ENCODE data around the gene MTUS2.

The MTUS2 gene

DNA sequence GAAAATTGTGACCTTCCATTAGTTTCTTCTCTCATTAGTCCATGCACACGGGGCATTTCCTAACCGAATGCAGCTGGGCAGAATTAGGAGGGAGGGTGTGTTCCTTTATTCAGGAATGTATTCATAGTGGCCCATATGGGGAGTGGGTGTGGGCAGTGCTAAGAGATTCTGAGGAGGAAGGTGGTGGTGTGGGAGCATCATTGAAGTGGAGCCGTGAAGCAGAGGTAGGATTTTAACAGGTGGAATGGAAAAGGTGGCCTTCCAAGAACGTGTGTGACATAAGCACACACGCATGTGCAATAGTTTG lies 134.2 kb downstream of the MTUS2 start:
- Histone ChIP-seq H3K27ac (ENCODE audit: insufficient read depth, low read length, poor library complexity, severe bottlenecking) (no peak overlapping the region), H3K9me3 (ENCODE audit: control insufficient read depth, low read length) (no peaks in the 10 kb centered on the region), H3K36me3 (ENCODE audit: control insufficient read depth, insufficient read depth, low read length) (no peaks in the 10 kb centered on the region), H3K4me3 (ENCODE audit: insufficient read depth, low read depth, low read length, poor library complexity, severe bottlenecking) (no peak overlapping the region), H3K4me1 (ENCODE audit: control insufficient read depth, insufficient read depth, low read length, poor library complexity, severe bottlenecking) (no peaks in the 10 kb centered on the region), H3K27me3 (replicated peaks; ENCODE audit: control insufficient read depth, insufficient read depth, low read length, poor library complexity, severe bottlenecking) (no peaks in the 10 kb centered on the region)
- no peak for DNase-seq

DNA sequence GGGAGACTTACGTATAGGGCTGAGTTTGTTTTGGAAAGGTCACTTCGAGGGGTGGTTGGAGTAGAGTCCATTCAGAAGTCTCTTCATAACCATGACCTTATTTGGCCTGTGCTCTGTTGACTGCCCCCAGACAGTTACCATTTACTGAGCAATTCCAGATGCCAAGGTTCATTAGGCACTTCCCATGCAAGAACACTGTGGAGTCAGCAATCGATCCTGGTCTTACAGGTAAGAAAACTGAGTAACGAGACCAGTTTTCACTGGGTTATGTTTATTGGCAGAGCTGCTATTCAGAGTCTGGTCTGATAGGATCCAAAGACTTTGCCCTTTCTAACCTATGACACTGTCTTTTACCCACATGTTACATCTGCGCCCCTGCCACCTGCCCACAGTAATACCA lies 134.7 kb downstream of the MTUS2 start:
- no peak overlapping the region for H3K4me3 ChIP-seq (ENCODE audit: insufficient read depth, low read depth, low read length, poor library complexity, severe bottlenecking)
- no peaks in the 10 kb centered on the region for H3K9me3 ChIP-seq (ENCODE audit: control insufficient read depth, low read length)
- DNase-seq = no peak
- no peaks in the 10 kb centered on the region for H3K27me3 ChIP-seq (replicated peaks; ENCODE audit: control insufficient read depth, insufficient read depth, low read length, poor library complexity, severe bottlenecking)
- no peak overlapping the region for H3K27ac ChIP-seq (ENCODE audit: insufficient read depth, low read length, poor library complexity, severe bottlenecking)
- H3K4me1 ChIP-seq (ENCODE audit: control insufficient read depth, insufficient read depth, low read length, poor library complexity, severe bottlenecking) = no peaks in the 10 kb centered on the region
- no peaks in the 10 kb centered on the region for H3K36me3 ChIP-seq (ENCODE audit: control insufficient read depth, insufficient read depth, low read length)

DNA sequence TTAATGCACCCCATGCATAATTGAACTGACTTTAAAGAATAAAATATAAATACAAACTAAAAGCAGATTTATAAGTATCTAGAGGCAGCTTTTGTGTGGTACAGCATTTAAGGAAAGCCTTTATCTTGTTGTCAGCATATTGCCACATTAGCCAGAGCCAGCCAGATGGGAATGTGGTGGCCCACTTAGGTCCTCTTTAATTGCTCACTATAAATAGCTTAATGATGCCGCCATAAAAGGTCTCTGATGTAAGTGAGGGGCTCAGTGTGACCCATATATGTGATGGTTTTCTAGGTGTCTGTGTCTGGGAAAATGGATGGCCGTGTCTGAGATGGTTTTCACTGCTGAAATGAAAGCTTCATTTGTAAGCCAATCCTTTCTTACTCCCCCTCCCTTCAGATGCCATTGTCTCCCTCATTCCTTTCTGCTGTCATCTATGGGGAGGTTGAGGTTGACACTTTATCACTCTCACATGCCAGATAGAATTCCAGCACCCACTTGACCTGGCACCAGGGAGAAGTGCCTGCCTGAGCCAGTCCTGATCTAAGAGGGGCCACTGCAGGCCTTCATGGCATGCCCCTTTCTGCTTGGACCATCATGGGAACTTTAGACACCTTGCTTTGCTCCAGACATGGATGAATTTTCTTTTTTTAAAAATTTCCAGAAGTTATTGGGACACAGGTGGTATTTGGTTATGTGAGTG lies 135.3 kb downstream of the MTUS2 start:
- no peak for DNase-seq
- Histone ChIP-seq H3K27ac (ENCODE audit: insufficient read depth, low read length, poor library complexity, severe bottlenecking) (no peak overlapping the region), H3K9me3 (ENCODE audit: control insufficient read depth, low read length) (no peaks in the 10 kb centered on the region), H3K4me1 (ENCODE audit: control insufficient read depth, insufficient read depth, low read length, poor library complexity, severe bottlenecking) (no peaks in the 10 kb centered on the region), H3K4me3 (ENCODE audit: insufficient read depth, low read depth, low read length, poor library complexity, severe bottlenecking) (no peak overlapping the region), H3K27me3 (replicated peaks; ENCODE audit: control insufficient read depth, insufficient read depth, low read length, poor library complexity, severe bottlenecking) (no peaks in the 10 kb centered on the region), H3K36me3 (ENCODE audit: control insufficient read depth, insufficient read depth, low read length) (no peaks in the 10 kb centered on the region)

GRCh38 chr13:28958018-28958417 lies 137.9 kb downstream of the MTUS2 start:
- H3K9me3 ChIP-seq (ENCODE audit: control insufficient read depth, low read length) = no peaks in the 10 kb centered on the region
- no peaks in the 10 kb centered on the region for H3K4me1 ChIP-seq (ENCODE audit: control insufficient read depth, insufficient read depth, low read length, poor library complexity, severe bottlenecking)
- no peak overlapping the region for H3K27ac ChIP-seq (ENCODE audit: insufficient read depth, low read length, poor library complexity, severe bottlenecking)
- H3K4me3 ChIP-seq (ENCODE audit: insufficient read depth, low read depth, low read length, poor library complexity, severe bottlenecking) = no peak overlapping the region
- H3K27me3 ChIP-seq (replicated peaks; ENCODE audit: control insufficient read depth, insufficient read depth, low read length, poor library complexity, severe bottlenecking) = no peaks in the 10 kb centered on the region
- DNase-seq = no peak
- no peaks in the 10 kb centered on the region for H3K36me3 ChIP-seq (ENCODE audit: control insufficient read depth, insufficient read depth, low read length)

DNA sequence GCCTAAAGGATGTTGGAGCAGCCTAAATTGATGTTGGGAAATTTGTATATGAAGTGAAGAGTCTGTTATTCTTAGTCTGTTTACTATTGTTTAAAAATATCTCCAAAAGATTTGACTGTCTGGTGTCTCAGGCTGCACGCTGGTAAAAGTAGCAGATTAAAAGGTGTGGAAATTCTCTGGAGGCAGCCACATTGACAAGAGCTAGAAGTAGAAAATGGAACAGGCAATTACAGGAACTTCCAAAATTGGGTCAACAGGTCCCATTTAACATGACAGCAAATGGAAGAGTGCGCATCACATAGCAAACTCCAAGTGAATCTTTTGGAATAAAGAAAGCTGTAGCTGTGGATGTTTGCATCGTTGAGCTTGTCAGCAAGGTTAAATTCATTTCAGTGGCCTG lies 138.3 kb downstream of the MTUS2 start:
- DNase-seq = no peak
- Histone ChIP-seq H3K27ac (ENCODE audit: insufficient read depth, low read length, poor library complexity, severe bottlenecking) (no peak overlapping the region), H3K27me3 (replicated peaks; ENCODE audit: control insufficient read depth, insufficient read depth, low read length, poor library complexity, severe bottlenecking) (no peaks in the 10 kb centered on the region), H3K36me3 (ENCODE audit: control insufficient read depth, insufficient read depth, low read length) (no peaks in the 10 kb centered on the region), H3K9me3 (ENCODE audit: control insufficient read depth, low read length) (no peaks in the 10 kb centered on the region), H3K4me3 (ENCODE audit: insufficient read depth, low read depth, low read length, poor library complexity, severe bottlenecking) (no peak overlapping the region), H3K4me1 (ENCODE audit: control insufficient read depth, insufficient read depth, low read length, poor library complexity, severe bottlenecking) (no peaks in the 10 kb centered on the region)

DNA sequence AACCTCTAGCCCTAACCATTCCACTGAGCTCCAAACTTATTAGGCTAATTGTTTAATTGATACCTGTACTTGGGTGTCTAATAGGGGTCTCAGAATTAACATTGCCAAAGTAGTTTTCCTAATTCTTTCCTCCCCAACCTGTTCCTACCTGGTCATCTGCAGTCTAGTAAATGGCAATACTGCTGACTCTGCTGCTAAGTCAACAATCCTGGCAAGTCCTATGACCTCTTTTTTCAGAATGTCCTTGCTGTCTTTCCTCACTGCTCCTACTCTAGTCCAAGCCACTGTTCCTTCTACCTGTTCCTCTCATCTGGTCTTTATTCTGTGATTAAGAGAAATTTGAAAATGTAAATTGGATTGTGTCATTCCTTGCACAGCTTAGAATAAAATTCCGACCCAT lies 143.9 kb downstream of the MTUS2 start:
- Histone ChIP-seq H3K27ac (ENCODE audit: insufficient read depth, low read length, poor library complexity, severe bottlenecking) (no peak overlapping the region), H3K36me3 (ENCODE audit: control insufficient read depth, insufficient read depth, low read length) (no peaks in the 10 kb centered on the region), H3K4me3 (ENCODE audit: insufficient read depth, low read depth, low read length, poor library complexity, severe bottlenecking) (no peak overlapping the region), H3K27me3 (replicated peaks; ENCODE audit: control insufficient read depth, insufficient read depth, low read length, poor library complexity, severe bottlenecking) (no peaks in the 10 kb centered on the region), H3K4me1 (ENCODE audit: control insufficient read depth, insufficient read depth, low read length, poor library complexity, severe bottlenecking) (no peaks in the 10 kb centered on the region), H3K9me3 (ENCODE audit: control insufficient read depth, low read length) (no peaks in the 10 kb centered on the region)
- no peak for DNase-seq

- no peaks in the 10 kb centered on the region for H3K4me1 ChIP-seq (ENCODE audit: control insufficient read depth, insufficient read depth, low read length, poor library complexity, severe bottlenecking)
- no peaks in the 10 kb centered on the region for H3K27me3 ChIP-seq (replicated peaks; ENCODE audit: control insufficient read depth, insufficient read depth, low read length, poor library complexity, severe bottlenecking)
- no peaks in the 10 kb centered on the region for H3K9me3 ChIP-seq (ENCODE audit: control insufficient read depth, low read length)
- H3K36me3 ChIP-seq (ENCODE audit: control insufficient read depth, insufficient read depth, low read length) = no peaks in the 10 kb centered on the region
- H3K4me3 ChIP-seq (ENCODE audit: insufficient read depth, low read depth, low read length, poor library complexity, severe bottlenecking) = no peak overlapping the region
- DNase-seq = no peak
- no peak overlapping the region for H3K27ac ChIP-seq (ENCODE audit: insufficient read depth, low read length, poor library complexity, severe bottlenecking)
Measured at GRCh38 chr13:28964803-28965202, 144.7 kb downstream of the MTUS2 start.

DNA sequence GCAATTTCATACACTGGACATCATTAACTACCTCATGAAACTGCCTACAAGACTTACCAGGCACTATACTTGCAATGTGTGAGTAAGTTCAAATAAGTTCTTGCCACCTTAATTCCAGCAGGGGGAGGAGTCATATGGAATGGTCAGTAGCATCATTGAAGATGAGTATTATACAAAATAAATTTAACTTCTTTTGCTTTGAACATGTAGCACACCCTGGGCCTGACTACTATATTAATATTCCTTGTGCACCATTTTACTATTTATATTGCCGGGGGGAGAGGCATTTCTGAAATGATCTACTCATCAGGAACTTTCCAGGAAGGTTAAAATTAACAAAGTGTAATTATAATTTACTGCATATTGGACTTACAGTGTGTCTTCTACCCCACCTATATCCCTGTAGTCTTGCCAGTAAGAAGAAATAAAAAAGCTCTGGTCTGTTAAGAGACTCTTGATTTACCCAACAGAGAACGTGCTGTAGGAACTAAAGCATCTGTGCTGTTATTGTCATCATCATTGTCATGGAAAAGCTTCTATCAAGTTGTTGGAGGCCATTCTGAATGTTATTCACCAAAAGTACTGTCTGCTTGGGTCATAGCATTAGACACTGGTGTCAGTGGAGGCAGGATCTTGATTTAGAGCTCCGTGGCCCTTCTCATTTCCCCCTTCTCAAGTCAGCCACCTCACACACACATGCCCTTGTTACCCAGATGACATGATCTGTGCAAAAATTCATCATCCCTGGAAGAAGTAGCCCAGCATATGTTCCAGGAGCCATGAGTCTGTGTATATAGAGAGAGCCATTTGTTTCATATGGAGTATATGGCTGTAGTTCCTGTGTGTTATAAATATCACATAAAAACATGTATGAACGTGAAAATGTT lies 147.1 kb downstream of the MTUS2 start:
- Histone ChIP-seq H3K4me3 (ENCODE audit: insufficient read depth, low read depth, low read length, poor library complexity, severe bottlenecking) (no peak overlapping the region), H3K4me1 (ENCODE audit: control insufficient read depth, insufficient read depth, low read length, poor library complexity, severe bottlenecking) (no peaks in the 10 kb centered on the region), H3K27ac (ENCODE audit: insufficient read depth, low read length, poor library complexity, severe bottlenecking) (no peak overlapping the region), H3K9me3 (ENCODE audit: control insufficient read depth, low read length) (no peaks in the 10 kb centered on the region), H3K36me3 (ENCODE audit: control insufficient read depth, insufficient read depth, low read length) (no peaks in the 10 kb centered on the region), H3K27me3 (replicated peaks; ENCODE audit: control insufficient read depth, insufficient read depth, low read length, poor library complexity, severe bottlenecking) (no peaks in the 10 kb centered on the region)
- DNase-seq = no peak

DNA sequence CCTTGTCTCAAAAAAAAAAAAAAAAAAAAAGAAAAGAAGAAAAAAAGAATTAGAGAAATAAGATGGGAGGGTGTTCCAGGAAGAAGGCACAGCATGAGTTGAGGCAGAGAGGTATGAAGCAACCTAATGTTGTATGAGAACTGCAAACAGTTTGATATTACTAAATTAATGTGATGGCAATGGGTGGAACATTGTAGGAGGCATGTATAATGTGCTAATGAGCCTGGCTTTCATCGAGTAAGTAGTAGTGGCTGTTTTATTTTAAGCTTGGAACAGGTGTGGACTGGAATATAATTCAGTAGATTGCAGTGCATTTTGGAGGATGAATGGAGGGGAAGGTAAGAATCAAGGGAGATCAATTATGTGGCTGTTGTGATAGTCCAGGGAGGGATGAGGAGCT lies 156.1 kb downstream of the MTUS2 start:
- Histone ChIP-seq H3K9me3 (ENCODE audit: control insufficient read depth, low read length) (no peaks in the 10 kb centered on the region), H3K4me1 (ENCODE audit: control insufficient read depth, insufficient read depth, low read length, poor library complexity, severe bottlenecking) (no peaks in the 10 kb centered on the region), H3K27me3 (replicated peaks; ENCODE audit: control insufficient read depth, insufficient read depth, low read length, poor library complexity, severe bottlenecking) (no peaks in the 10 kb centered on the region), H3K4me3 (ENCODE audit: insufficient read depth, low read depth, low read length, poor library complexity, severe bottlenecking) (no peak overlapping the region), H3K36me3 (ENCODE audit: control insufficient read depth, insufficient read depth, low read length) (no peaks in the 10 kb centered on the region), H3K27ac (ENCODE audit: insufficient read depth, low read length, poor library complexity, severe bottlenecking) (no peak overlapping the region)
- no peak for DNase-seq

- no peaks in the 10 kb centered on the region for H3K9me3 ChIP-seq (ENCODE audit: control insufficient read depth, low read length)
- H3K27me3 ChIP-seq (replicated peaks; ENCODE audit: control insufficient read depth, insufficient read depth, low read length, poor library complexity, severe bottlenecking) = no peaks in the 10 kb centered on the region
- no peak overlapping the region for H3K27ac ChIP-seq (ENCODE audit: insufficient read depth, low read length, poor library complexity, severe bottlenecking)
- DNase-seq = no peak
- H3K4me1 ChIP-seq (ENCODE audit: control insufficient read depth, insufficient read depth, low read length, poor library complexity, severe bottlenecking) = no peaks in the 10 kb centered on the region
- H3K36me3 ChIP-seq (ENCODE audit: control insufficient read depth, insufficient read depth, low read length) = no peaks in the 10 kb centered on the region
- no peak overlapping the region for H3K4me3 ChIP-seq (ENCODE audit: insufficient read depth, low read depth, low read length, poor library complexity, severe bottlenecking)
Measured at GRCh38 chr13:28976636-28977035, 156.5 kb downstream of the MTUS2 start.
